HL-60/S4 treated with phorbol 12-myristate 13-acetate at 8.2 ng/mL for 4 days and 3 days (cell line): ENCODE measurements around the gene B3GAT1.
"Not testable (repeated sequence)": the region's sequence is repeated elsewhere in the genome, so short reads cannot be mapped to it uniquely, and the experiment has no call there.

ENCODE experiments used
- in situ Hi-C: fragments of 300-500 bp; cut with MboI; formaldehyde crosslinking; loops from 2 replicates; pipeline ENCODE4 v1.15.0; 2022; ENCODE audit warnings: low sequenced_read_pairs

B3GAT1 gene

DNA sequence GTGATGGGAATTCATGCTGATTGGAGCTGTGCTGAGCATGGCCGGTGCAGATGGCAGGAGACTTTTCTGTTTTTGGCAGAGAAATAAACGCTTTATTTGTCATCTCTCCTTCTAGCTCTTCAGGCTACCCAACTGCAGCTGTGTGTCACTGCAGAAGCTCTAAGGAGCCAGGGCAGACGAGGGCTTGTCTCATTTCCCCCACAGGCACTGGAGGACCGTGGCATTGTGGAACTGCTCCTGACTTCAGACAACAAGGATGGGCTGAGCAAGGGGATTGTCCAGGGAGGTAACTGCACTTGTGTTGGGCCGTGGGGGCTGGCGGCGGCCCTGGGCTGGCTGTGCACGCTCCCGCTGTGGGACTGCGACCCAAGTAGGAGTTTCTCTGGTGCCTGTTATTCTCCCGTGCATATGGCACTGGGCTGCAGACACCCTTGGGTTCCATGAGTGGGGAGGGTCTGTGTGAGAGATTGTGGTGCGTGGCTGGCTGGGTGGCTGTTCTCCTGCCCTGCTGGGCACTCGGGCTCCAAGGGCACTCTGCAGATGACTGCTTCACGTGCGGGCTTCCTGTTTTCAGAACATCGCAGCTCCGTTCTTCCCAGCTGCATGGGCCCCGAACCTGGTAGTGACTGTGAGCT, 53.1 kb downstream of the B3GAT1 start:
- in situ Hi-C loops = no loop called here

GRCh38 chr11:134358165-134358855, 53.7 kb downstream of the B3GAT1 start:
- in situ Hi-C loops = no loop called here

DNA sequence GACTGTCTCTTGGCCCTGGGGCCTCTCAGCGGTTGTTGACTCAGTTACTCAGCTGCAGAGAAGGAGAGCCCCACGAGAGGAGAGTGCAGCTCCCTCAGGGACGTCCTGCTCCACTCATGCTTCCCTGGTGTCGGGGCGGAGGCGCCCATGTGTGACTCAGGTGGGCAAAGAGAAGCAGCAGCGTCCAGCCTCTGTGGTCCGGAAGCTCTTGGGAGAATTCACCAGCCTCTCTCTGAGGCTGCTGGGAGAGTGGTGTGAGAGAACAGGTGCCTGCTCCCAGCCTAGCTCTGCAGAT, 54.5 kb downstream of the B3GAT1 start:
- in situ Hi-C loops = no loop called here

DNA sequence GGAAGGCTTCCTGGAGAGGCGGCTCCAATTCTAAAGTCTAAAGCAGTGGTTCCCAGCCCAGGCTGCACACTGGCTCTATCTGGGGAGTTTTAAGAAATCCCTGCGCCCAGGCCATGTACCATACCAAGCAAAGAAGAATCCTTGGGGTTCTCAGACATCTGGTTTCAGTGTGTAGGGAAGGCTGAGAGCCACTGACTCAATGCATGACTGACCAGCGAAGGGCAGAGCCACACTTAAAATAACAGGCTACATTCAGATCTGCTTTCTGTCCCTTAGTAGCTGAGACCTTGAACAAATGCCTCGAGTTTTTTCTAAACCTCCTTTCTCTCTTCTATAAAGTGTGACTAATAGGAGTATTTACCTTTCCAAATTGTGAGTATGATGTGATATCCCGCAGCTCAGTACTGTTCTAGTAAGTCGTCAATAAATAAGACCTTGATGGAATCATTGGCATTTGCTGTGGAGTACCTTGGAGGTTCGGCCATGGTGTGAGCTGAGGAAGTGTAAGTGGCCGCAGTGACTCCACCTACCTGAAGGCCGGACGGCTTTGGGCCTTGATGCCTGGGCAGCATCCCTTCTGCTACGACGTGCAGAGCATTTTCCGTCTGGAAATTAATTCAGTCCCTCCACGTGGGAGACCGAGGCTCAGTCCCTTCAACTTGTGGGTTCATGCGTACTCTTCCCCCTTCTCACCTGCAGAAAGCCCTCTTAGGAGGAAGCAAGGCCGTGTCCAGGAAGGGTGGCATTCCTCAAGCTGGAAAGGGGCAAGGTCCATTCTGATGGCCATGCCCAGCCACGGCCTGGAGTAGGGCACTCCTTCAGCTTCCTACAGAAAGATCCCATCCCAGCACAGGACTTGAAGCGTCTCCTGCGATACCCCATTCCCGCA, 55.1 kb downstream of the B3GAT1 start:
- in situ Hi-C loops = no loop called here

DNA sequence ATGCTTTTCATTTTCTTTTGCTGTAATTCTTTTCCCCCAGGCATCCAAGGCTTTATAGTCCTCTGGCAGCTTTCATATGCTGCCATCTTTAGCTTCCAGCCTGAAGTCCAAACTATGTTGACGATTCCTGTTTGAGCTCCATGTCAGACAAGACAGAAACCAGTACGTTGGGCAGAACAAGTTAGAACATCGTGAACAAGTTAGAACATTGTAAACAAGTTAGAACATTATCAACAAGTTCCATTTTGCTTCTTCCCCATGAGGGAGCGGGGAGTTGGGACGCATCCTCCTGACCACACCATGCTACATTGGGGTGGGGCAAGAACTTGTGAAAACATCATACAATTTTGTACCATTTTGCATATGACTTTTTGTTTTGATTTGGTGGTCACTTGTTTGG, 56.4 kb downstream of the B3GAT1 start:
- in situ Hi-C loops = no loop called here

DNA sequence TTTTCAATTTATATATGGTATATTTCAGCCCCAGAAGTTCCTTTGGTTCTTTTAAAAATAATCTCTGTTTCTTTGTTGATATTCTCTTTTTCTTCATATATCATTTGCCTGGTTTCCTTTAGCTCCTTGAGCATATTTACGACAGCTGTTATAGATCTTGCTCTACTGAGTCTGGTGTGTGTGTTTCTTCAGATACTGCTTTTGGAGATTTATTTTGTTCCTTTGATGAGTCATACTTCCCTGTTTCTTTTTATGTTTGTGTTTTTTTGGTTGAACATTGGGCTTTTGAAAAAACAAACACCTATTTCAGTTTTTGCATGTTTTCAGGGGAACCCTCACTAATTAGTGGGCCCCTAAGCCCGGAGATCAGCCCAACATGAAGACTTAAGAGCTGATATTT, 56.9 kb downstream of the B3GAT1 start:
- in situ Hi-C loops = no loop called here

DNA sequence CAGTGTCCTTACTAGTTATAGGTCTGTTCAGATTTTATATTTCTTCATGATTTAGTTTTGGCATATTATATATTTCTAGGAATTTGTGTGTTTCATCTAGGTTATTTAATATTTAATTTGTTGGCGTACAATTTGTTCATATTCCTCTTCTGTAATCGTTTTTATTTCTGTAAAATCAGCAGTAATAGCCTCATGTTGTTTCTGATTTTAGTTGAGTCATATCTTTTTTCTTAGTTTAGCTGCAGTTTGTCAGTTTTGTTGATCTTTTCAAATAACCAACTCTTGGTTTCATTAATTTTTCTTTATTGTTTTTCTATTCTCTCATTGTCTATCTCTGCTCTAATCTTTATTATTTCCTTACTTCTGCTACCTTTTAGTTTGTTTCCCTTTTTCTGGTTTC, 59.9 kb downstream of the B3GAT1 start:
- in situ Hi-C loops = no loop called here

GRCh38 chr11:134350381-134350780, 61.7 kb downstream of the B3GAT1 start:
- in situ Hi-C loops = no loop called here

- in situ Hi-C loops = no loop called here
Measured at GRCh38 chr11:134349802-134350355, 62.2 kb downstream of the B3GAT1 start.

DNA sequence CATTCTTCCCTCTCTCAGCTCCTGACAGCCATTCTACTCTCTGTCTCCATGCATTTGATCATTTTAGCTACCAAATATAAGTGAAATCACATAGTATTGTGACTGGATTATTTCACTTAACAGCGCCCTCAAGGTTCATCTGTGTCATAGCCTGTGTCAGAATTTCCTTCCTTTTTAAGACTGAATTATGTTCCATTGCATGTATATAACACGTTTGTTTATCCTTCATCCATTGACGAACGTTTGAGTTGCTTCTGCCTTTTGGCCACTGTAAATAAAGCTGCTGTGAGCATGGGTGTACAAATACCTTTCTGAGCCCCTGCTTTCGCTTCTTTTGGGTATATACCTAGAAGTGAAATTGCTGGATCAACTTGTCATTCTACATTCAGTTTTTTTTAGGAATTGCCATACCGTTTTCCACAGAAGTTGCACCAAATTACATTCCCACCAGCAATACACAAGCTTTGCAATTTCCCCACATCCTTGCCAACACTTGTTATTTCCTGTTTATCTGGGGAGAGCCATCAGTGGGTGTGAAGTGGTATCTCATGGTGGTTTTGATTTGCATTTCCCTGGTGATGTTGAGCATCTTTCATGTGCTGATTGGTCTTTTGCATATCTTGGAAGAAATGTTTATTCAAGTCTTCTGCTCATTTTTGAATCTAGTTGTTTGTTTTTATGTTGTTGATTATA, 62.8 kb downstream of the B3GAT1 start:
- in situ Hi-C loops = no loop called here

- in situ Hi-C loops = no loop called here
Measured at GRCh38 chr11:134347441-134347840, 64.6 kb downstream of the B3GAT1 start.

DNA sequence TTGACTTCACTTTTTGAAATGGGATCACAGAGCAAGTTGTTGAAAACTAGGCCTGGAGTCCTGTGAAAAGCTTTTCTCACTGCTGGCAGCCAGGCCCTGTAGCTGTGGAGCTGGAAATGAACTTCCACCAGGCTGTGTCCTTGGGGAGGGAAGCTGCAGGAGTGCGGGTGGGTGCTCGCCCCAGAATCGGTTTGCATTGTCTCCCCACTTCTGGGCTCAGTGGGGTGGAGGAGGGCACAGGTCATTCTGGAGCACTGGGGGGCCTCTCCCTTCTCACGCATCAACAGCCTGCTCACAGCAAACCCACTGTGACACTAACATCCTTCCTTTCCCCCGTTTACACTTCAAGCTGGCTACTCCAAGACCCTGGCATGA, 65.1 kb downstream of the B3GAT1 start:
- in situ Hi-C loops = no loop called here

DNA sequence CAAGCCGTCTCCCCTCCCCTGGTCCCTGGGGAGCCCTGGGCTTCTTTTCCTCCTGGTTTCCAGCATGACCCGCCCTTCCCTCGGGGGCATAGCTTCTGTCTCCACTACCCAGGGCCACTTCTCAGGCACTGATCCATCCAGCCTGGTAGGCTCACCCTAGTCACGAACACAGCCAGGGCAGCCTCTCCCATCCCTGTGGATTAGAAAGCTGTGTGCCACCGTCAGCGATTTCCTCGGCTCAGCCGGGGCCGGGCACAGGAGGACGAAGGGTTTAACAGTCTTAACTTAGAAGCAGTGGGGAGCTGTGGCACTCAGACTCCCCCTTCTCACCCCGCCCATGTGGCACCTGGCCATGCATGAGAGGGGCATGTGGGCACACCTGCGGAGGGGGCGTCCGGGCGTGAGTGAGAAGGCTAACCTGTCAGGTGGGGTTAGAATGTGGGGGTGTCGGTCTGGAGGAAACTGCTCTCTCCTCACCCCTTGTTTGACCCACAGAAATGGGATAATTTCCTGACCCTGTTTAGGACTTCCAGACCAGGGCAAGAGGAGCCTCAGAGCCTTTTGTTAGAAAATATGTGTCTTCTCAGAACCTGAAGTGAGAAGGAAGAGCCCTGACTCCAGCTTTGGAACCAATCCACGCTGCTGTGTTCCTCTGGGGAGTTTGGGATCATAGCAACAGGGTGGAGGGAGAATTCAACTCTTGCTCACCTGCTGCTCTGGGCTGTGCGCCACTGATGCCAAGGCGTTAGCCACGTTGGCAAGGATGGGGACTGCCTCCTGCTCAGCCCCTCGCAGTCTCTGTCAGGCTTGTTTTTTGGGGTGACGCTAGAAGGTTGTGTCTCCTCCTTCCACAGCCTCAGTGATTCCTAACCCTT, 65.7 kb downstream of the B3GAT1 start:
- in situ Hi-C loops = no loop called here

DNA sequence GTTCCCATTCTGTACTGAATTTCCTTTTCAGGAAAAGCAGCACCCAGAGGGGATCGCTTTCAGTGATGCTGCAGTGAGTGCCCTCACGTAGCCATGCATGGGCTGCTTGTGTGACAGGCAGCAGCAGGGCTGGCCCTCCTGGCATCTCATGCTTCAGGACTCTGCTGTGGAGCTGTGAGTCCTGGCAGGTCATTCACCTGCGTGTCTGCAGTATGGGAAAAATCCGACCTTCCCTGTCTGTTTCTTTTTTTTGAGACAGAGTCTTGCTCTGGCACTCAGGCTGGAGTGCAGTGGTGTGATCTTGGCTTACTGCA, 66.8 kb downstream of the B3GAT1 start:
- in situ Hi-C loops = no loop called here

GRCh38 chr11:134344497-134345236, 67.4 kb downstream of the B3GAT1 start:
- in situ Hi-C loops = not testable (repeated sequence)

GRCh38 chr11:134343646-134344045, 68.4 kb downstream of the B3GAT1 start:
- in situ Hi-C loops = no loop called here

- in situ Hi-C loops = no loop called here
Measured at GRCh38 chr11:134342572-134343340, 69.3 kb downstream of the B3GAT1 start.

GRCh38 chr11:134341805-134342571, 70.1 kb downstream of the B3GAT1 start:
- in situ Hi-C loops = no loop called here
